ENCODE measurements around the gene IL22.

DNA sequence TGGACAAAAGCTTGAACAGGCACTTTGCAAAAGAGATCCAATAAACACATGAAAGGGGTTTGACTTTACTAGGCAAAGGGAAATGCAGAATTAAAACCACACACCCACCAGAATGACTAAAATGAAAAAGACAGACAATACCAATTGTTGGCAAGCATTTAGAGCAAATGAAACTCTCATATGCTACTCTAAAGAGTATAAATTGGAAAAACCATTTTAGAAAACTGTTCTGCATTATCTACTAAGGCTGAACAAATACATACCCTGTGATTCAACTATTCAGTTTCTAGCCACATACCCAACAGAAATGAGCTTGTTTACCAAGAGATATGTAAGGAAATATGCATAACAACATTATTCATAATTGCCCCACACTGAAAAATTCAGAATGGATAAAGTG lies 8.5 kb upstream of the IL22 start:
- TF ChIP-seq ARNT (IDR thresholded peaks at IDR 0.05) = no peak
- TF ChIP-seq BHLHE40 (IDR thresholded peaks at IDR 0.05; ENCODE audit: borderline replicate concordance) = no peak
- no peak for TF ChIP-seq FOXA1 (IDR thresholded peaks at IDR 0.05)
- no peak for TF ChIP-seq ELF4 (IDR thresholded peaks at IDR 0.05)

Data from HEK293T (cell line).